ENCODE results near the gene MDK.

MDK gene

DNA sequence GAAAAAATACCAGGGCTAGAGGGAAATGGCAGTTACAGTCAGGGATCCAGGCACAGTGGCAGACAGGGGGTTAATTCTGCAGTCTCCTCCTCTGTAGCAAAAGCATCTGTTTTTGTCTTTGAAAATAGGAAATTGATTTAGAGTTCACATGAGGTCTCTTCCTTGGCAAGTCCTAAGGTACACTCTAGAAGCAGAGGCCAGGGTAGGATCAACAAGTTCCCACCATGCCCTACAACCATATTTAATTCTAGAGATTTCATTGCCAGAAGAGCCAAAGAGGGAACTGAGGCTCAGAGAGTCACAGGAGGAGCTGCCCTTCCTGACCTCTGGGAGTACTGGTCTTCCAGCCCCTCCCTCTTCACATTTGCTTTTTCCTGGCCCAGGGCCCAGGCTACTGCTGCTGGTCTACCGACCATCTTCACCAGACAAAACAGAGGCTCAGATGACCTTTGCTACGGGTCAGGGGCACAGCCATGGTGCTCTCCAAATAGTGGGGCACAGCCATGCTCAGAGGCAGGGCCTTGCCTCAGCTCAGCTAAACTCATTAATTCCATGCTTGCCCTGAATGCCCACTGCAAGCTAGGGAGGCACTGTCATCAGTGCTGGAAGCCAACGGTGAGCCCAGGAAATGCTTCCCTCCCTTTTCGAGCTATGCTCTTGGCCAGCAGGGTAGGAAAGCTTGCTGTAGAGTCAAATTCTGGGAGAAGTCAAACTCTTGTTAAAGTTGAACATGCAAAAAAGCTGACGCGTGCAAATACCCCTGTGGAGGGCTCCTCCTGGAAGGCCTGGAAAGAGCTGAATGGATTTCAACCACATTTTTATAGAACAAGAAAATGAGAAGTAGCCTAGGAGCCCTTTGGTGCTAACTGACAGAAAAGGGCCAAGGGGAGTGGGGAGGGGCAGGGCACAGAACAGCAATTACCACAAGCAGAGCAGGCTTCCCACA lies 21.8 kb downstream of the MDK start:
- DNase-seq (ENCODE audit: low read depth in 3 of 3): no peak

DNA sequence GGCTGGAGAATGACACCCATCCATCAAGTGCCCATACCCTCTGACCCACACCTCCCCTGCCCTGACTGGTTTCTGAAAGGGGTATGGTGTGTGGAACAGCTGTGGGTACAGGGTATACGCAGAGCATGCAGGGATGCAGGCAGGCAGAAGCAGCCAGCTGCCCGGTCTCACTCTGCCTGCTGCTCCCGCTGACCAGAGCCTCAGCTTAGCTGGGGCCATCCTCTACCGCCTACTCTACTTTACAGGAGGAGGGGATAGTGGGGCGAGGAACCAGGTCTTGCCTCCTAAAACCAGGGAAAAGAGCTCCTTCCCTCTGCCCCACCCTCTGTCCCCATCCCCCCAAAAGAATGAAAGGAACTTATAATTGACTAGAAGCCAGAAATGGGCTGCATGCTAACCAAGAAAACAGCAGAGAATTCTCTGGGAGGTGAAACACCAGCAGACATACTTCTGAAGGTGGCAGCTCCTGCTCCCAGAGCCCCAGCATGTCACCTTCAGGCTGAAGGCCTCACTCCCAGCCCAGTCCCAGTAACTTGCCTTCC lies 23.1 kb downstream of the MDK start:
- DNase-seq (ENCODE audit: low read depth in 3 of 3): no peak

DNA sequence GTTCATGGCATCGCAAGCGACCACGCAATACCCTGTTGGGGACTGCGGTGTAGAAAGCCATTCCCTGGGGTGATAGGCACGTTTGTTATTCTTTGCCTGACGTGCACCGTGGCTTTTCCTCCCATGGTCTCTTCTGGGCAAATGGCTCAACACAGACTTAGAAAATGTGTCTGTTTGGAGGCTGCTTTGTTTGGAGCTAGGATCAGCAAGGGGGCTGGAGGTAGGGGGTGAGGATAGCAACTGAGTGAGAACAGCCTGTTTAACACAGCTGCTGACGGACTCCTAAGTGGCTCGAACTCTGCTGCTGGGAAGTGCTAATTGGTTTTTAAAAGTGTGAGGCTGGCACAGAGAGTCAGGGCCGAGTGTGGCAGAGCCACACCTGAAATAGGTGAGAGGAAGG lies 26.2 kb downstream of the MDK start:
- no peak for DNase-seq (ENCODE audit: low read depth in 3 of 3)

DNA sequence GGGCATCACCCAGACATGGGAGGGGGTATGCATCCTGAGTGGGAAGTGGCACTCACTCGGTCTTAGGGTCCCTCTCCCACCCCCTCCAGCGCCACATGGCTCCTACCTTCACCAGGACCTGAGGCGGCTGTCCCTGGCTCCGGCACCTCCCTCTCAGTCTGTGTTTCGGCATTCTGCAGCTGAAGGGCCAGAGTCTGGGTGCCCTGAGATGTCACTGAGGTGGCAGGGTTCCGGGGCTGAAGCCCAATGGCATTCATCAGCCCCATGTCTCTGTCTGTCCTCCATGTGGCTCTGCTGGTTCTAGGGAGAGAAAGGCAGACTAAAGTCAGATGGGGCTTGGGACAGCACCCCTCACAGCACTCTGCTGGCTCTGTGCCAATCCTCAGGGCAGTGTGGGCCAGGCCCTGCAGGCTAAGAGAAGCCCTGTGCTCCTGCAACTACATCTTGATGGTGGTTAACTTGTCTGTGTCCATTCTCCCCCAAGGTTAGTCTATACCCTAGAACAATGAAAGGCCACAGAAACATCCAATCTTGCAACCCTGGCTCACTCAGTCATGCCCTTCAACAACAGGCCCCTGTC lies 27.0 kb downstream of the MDK start:
- DNase-seq (ENCODE audit: low read depth in 3 of 3): no peak

DNA sequence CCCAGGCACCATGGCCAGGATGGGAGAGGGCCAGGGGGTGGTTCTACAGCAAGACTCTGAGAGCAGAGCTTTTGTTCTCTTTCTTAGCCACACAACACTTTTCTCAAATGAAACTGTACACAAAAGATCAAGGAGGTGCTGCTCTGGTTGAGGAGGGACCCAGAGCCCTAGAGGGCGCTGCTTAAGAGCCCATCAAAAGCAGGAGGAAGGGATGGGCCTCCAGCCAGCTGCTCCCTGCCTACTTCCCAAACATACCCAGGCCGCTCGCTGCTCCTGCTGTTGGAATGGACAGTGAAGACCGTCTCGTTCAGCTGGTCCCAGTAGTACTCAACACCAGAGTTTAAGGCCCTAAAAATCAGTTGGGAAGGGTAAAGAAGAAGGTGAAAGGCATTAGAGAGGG lies 28.6 kb downstream of the MDK start:
- no peak for DNase-seq (ENCODE audit: low read depth in 3 of 3)

DNA sequence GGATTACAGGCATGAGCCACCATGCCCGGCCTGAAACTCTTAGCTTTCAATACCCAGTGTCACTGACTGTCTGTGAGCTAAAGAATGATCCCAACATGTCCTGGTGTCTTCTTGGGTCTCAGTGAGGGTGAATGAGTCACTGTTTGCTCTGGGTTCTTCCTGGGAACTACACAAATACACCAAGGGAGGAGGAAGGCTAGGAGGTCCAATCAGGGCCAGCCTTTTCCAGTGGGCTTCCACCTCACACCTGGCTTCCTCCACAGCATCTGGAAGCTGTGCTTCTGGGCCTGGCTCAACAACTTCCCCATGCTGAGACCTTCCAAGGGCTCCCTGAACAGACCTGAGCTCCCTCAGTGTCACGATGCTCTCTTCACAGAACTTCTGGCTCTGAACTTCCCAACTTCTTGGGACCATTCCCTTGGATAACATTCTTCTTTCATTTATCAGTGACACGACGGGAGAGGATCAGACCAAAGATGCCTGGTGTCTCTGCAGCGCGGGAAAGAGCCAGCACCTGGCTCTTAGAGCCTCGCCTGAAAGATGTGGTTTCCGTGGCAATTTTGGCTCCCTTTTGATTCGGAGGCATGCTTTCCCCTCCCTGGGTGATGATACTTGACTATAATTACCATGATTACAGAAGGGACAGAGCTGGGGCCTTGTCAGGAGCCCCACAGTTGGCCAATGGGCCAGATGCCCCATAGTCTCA lies 32.4 kb downstream of the MDK start:
- DNase-seq (ENCODE audit: low read depth in 3 of 3): no peak

DNA sequence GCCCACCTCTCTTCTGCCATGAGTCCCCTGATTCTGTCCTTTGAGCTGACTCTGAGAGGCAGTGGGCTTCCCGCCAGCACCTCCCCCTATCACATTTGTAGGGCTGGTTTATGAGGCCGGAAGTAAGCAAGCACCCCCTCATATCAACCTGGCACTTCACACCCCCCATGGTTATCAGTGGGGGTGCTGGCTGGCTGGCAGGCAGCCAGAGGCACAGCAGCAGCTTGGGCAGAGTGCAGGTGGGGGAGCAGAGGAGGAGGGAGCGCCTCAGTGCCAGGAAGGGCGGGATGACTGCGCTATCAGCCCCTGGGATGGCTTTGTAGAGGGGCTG lies 33.0 kb downstream of the MDK start:
- no peak for DNase-seq (ENCODE audit: low read depth in 3 of 3)

DNA sequence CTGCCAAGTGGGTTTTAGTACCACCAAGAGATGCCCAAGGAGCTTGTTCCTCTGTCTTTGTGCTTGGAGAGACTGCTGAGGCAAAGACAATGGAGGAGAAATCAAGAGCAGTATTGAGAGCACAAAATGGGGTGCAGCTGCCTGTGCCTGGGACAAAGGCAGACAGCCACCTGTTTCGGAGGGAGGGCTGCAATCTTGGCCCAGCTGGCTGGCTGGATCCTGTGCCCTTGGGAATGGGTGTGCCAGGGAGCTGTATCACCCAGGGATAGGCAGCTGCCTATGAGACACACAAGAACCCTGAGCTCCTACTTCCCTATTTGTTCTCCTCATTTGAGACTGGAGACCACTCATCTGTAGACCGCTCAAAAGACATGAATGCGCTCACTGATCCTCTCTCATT lies 33.4 kb downstream of the MDK start:
- DNase-seq (ENCODE audit: low read depth in 3 of 3): no peak

DNA sequence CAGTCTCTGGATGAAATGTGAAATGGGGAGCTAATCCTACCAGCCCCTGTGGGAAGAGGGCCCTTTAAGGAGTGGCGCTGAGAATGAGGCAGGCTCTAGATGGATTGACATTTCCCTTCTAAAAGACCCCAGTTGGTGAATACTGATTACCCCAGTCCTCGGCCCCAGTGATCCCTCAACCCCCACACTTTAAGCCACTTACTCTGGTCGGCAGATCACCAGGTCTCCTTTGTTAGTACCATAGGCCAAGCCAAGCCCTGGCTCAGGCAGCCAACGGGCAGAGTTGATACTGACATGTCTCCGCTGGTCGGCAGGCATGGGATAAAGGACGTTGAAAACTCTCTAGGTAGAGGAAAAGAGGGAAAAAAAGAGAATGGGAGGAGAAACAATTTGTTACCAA lies 36.2 kb downstream of the MDK start:
- no peak for DNase-seq (ENCODE audit: low read depth in 3 of 3)

DNA sequence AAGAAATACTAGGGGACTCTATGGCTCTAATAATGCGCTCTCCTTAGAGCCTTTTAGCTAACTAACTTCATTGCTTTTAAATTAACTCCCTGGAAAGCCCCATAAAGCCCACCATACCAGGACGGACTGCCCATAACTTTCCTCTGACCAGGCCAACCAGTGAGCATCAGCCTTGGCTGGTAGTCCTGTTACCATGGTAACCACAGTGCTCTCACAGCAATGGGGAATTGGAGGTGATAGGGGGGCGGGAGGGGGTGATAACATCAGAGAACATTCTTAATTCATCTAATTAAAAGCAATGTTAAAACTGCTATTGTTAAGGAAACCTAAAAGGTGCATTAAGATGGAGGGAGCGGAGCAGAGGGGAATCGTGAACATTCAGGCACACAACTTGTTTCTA lies 37.3 kb downstream of the MDK start:
- DNase-seq (ENCODE audit: low read depth in 3 of 3): no peak

DNA sequence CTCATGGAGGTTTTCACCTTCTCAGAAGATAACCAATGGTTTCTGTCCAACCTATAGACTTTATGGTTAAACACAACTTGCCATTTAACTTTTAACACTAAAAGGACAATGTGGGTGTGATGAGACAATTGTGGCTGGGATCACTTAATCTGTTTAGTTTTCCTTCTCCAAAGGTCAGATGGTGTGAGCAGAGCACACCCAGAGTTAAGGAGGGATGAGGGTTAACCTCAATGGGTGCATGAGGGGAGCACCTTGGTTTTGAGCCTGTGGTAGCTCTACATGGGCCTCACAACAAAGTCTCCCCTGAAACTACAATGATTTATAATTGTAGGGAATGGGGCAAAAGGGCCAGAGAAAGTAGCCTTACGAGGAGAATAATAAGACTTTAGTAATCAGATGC lies 39.0 kb downstream of the MDK start:
- DNase-seq (ENCODE audit: low read depth in 3 of 3): no peak

DNA sequence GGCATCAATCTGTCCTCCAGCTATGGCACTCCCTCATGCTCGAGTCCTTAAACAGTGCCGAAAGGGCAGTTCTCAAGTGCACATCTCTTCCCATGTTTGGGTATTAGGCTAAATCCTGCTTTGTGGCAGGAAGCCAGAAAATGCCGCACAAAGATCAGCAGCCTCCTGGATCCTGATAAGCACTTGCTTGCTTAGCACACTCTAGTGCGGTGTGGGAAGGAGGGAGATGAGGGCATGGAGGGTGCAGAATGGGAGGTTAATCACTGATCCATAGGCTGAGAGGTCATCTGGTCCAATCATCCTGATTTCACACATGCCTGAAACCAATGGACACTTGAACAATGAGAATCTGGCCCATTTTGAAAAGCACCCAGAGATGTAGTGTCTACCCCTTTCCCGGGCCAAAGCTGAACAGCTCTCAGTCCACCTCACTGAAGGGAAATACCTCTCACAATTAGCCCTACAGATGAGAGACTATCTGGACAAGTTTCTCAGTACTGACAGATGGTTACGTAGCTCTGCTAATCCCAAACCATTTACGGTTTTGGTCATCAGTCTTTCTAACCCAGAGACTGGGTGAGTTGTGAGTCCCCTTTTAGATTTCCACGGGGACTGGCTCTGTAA lies 39.9 kb downstream of the MDK start:
- DNase-seq (ENCODE audit: low read depth in 3 of 3): no peak

DNA sequence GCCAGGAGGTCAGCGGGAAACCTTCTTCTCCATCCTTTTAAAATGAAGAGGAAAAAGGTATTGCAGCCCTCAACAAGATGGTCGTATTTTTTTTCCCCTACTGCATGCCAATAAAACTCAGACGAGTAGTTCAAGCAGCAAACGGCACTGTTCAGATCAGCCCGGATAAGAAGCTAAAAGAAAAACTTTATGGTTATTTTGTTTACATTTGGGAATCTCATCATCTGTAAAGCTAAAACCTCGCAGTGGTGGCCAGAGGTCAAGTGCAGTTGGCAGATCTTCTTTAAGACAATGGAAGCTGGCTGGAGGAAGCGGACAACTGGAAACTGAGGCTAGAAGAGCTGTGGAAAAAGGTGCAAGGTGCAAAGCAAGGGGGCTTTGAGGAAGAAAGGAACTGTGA lies 41.1 kb downstream of the MDK start:
- no peak for DNase-seq (ENCODE audit: low read depth in 3 of 3)

DNA sequence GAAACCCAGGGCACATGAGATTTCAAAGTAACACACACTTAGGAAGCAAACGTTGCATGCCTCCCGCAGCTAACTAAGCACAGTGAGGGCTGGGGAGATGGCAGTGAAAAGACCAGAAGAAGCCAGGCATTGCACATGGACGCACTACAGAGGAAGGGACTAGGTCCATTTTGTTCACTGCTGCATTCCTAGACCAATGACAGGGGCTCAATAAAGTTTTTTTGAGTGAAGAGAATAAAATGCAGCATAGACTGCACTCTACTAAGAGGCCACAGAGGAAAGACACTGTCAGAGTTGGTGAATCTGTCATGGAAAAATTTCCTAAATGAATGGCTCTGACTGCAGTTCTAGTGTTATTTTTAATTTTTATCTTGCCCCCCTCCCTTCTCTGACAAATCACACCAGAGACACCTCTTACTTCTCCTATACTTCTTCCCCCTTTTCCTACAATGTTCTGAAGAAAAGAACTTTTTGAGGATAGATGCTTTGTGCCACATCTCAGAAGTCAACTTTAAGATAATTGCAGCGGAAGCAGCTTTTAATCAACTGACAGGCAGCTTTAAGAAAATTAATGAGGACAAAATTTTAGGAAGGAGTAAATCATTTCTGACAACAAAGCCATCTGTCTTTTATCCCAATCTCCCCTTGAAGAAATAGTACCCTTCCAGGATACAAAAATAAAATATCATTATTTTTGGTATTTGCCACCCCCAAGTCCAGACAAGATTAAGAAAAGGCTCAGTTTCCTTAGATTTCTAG lies 44.9 kb downstream of the MDK start:
- DNase-seq (ENCODE audit: low read depth in 3 of 3): no peak

DNA sequence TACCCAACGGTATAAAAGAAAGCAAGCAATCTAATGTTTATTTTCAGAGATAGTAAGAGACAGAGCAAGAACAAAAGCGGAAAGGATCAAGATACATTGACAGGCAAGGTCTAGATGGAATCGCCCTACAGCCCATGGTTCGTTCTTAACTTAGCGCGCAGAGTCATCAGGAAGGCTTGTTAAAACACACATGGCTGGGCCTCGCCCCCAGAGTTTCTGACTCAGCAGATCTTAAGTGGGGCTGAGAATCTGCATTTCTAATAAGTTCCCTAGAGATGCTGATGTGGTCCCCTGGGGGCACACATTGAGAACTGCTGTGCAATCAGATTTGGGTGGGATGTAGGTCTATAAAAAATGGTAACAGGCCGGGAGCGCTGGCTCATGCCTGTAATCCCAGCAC lies 45.9 kb downstream of the MDK start:
- DNase-seq (ENCODE audit: low read depth in 3 of 3): no peak

DNA sequence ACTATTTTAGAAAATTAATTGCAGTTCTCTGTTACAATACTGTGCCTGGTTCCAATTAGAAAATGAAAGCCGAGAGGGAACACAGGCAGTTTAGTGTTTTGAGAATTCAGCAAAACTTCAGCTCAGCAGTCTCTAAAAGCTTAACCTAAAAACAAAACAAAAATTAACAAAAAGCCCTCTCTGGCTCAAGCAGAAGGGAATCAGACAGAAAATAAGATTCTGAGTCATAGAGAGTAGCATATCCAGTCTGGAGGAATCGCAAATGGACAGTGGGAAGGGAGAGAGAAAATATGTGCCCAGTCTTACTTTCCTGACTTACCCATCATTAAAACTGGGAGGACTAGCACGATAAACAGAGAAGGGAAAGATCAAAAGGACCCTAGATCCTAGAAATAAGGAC lies 48.2 kb downstream of the MDK start:
- no peak for DNase-seq (ENCODE audit: low read depth in 3 of 3)

DNA sequence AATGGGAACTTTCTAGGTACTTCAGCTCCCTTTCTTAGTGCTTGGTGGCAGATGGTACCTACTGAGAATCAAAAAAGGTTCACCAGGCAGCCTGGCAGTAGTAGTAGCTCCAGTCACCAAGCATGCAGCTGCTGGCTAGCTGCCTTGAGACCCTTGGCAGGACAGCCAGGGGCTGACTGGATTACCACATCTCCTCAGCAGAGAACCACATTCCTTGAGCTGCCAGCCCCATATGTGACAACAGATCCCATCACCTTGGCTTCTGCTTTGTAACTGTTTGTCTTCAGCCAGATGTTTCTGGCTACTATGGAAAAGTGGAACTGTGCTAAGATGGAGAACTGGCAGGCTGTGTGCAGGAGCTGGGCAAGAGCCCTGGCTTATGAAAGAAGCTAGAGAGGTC lies 49.7 kb downstream of the MDK start:
- DNase-seq (ENCODE audit: low read depth in 3 of 3): no peak

All from stimulated activated CD4-positive, alpha-beta T cell treated with anti-CD3 and anti-CD28 coated beads, TNF-alpha, amount 100 ng/mL, for 4 hours (primary cell).